Activated CD8-positive, alpha-beta T cell treated with anti-CD3 and anti-CD28 coated beads for 36 hours (primary cell): Measurements from ENCODE around the gene OSGIN1. TPM values are rescaled to one million over a fixed set of nuclear protein-coding genes. Genes with fewer than 3 reads are reported as not detected.

Experiments used
- ATAC-seq: fragments of 200-7000 bp; cut with Tn5 transposase; one replicate; pipeline ENCODE4 v1.10.0; 2021; ENCODE audit warnings: mild to moderate bottlenecking, moderate library complexity
- CTCF ChIA-PET: fragments of 350-600 bp; sonication (Branson Sonifier 250); formaldehyde crosslinking; loops from one replicate; lab custom pipeline; 2021; ENCODE audit warnings: antibody characterized with exemption; lab: Charles Lee
- POLR2A ChIA-PET: fragments of 350-600 bp; sonication (Branson Sonifier 250); formaldehyde crosslinking; loops from one replicate; lab custom pipeline; 2021; ENCODE audit warnings: antibody characterized with exemption; lab: Charles Lee
- DNase-seq: peaks from one replicate; pipeline ENCODE4 v3.0.0-alpha.2; 2020
- H3K27ac Mint-ChIP-seq: one replicate; pipeline ENCODE4 v1.8.0; 2021; ENCODE audit warnings: mild to moderate bottlenecking, mixed read lengths
- H3K27me3 Mint-ChIP-seq: one replicate; pipeline ENCODE4 v1.8.0; 2021; ENCODE audit warnings: mixed read lengths
- H3K36me3 Mint-ChIP-seq: one replicate; pipeline ENCODE4 v1.8.0; 2021; ENCODE audit warnings: low read depth, mixed read lengths
- H3K4me1 Mint-ChIP-seq: one replicate; pipeline ENCODE4 v1.8.0; 2021; ENCODE audit warnings: low read depth, mixed read lengths
- H3K4me3 Mint-ChIP-seq: one replicate; pipeline ENCODE4 v1.8.0; 2021; ENCODE audit warnings: mild to moderate bottlenecking, moderate library complexity, mixed read lengths
- H3K9me3 Mint-ChIP-seq: one replicate; pipeline ENCODE4 v1.8.0; 2021; ENCODE audit warnings: mixed read lengths
- intact Hi-C: fragments of 100-400 bp; cut with micrococcal nuclease; formaldehyde crosslinking; loops from one replicate; pipeline ENCODE4 v1.10.0; 2022
- total RNA-seq, 2 experiments: library from RNA; stranded (reverse); gene quantifications; one replicate each; pipeline ENCODE4 v1.2.3, GENCODE V29; 2021
- TF ChIP-seq, protein P1 (sequence below): fragments of 200-600 bp; IDR thresholded peaks from one replicate; pipeline ENCODE4 v1.8.0; 2022; ENCODE audit warnings: antibody characterized with exemption, mild to moderate bottlenecking

OSGIN1 gene
- total RNA-seq, 2 experiments from 2014 or later: 0.56 to 0.67 TPM

DNA sequence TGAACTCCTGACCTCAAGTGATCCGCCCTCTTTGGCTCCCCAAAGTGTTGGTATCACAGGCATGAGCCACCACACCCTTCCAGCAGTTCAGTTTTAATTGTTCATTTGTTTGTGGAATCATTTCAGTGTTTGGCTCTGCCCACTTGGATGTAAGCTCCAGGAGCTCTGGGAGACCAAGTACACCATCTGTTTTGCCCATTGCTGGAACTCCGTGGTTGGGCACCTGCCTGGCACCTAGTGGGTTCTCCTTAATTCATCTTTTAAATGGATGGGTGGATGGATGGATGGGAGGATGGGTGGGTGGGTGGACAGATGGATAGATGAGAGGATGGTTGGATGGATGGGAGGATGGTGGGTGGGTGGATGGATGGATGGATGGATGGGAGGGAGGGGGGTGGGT is 14.1 kb downstream of the OSGIN1 start:
- CTCF ChIA-PET: interaction anchor here (1.7 kb wide), 1 partner anchor 99 kb away, joined by 5 read pairs; no protein-coding TSS in a partner anchor
- intact Hi-C loops: no loop called here

DNA sequence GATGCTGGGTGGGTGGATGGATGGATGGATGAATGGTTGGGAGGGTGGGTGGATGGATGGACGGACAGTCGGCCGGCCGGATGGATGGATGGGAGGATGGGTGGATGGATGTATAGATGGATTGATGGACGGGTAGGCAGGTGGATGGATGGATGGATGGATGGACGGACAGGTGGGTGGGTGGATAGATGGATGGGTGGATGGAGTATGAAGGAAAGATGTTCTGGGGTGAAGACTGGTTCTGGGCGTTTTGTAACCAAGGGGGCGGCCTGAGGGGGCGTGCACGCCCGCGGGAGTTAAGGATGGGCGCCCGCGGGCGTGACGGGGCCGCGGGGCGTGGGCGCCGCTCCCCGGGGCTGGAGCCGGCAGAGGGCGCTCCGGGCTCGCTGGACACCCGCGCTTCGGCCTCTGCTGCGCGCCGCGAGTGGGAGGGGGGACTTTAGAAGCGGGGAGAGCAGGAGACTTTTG is 14.8 kb downstream of the OSGIN1 start, which contains the start of gene NECAB2:
NECAB2 (plus strand) TSS at position 407 of the 468 bp plus-strand sequence. CDS start 405 bp downstream, outside the sequence.
- ChIA-PET POLR2A (no interaction called here), CTCF (no interaction called here)
- DNase-seq (peak; percentile 54), ATAC-seq (peak; percentile 67)
- peaks cover 13% of the 10 kb centered on the region for H3K27me3 Mint-ChIP-seq
- intact Hi-C loops: no loop called here
- H3K9me3 Mint-ChIP-seq: no peaks in the 10 kb centered on the region
- H3K36me3 Mint-ChIP-seq: no peaks in the 10 kb centered on the region
- H3K27ac Mint-ChIP-seq: no peak within 1 kb of the TSS
- TF ChIP-seq, protein P1, sequence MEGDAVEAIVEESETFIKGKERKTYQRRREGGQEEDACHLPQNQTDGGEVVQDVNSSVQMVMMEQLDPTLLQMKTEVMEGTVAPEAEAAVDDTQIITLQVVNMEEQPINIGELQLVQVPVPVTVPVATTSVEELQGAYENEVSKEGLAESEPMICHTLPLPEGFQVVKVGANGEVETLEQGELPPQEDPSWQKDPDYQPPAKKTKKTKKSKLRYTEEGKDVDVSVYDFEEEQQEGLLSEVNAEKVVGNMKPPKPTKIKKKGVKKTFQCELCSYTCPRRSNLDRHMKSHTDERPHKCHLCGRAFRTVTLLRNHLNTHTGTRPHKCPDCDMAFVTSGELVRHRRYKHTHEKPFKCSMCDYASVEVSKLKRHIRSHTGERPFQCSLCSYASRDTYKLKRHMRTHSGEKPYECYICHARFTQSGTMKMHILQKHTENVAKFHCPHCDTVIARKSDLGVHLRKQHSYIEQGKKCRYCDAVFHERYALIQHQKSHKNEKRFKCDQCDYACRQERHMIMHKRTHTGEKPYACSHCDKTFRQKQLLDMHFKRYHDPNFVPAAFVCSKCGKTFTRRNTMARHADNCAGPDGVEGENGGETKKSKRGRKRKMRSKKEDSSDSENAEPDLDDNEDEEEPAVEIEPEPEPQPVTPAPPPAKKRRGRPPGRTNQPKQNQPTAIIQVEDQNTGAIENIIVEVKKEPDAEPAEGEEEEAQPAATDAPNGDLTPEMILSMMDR: peak; percentile 46
- H3K4me1 Mint-ChIP-seq: peaks cover 5% of the 10 kb centered on the region
- H3K4me3 Mint-ChIP-seq: peak within 1 kb of the TSS; percentile 42

More for the DNA sequence above, 14.1 kb downstream of the OSGIN1 start:
- Mint-ChIP-seq H3K36me3 (no peaks in the 10 kb centered on the region), H3K4me1 (peaks cover 5% of the 10 kb centered on the region), H3K27me3 (peaks cover 13% of the 10 kb centered on the region), H3K9me3 (no peaks in the 10 kb centered on the region), H3K4me3 (no peak overlapping the region), H3K27ac (no peak overlapping the region)
- ATAC-seq: no peak
- POLR2A ChIA-PET: no interaction called here
- TF ChIP-seq, protein P1: no peak
- no peak for DNase-seq

DNA sequence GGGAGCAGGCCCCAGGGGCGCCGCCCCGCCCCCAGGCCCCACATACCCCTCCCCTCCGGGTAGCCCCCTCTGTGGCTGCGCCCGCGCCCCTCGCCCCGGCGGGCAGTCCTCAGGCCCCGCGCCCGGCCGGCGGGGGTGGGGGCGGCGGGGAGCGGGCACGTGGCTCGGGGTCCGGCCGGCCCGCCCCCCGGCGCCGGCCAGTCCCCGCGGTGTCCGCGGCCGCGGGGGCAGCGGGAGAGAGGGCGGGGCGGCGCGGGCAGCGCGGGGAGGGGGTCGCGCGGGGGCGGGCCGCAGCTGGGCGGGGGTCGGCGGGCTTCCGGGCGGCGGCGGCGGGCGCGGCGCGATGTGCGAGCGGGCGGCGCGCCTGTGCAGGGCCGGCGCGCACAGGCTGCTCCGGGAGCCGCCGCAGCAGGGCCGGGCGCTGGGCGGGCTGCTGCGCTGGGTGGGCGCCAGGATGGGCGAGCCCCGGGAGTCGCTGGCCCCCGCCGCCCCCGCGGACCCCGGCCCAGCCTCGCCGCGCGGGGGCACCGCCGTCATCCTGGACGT is 15.3 kb downstream of the OSGIN1 start:
- DNase-seq (no peak), ATAC-seq (peak; percentile 50)
- intact Hi-C loops: no loop called here
- CTCF ChIA-PET: no interaction called here
- TF ChIP-seq, protein P1: no peak
- Mint-ChIP-seq H3K4me3 (no peak overlapping the region), H3K36me3 (no peaks in the 10 kb centered on the region), H3K9me3 (no peaks in the 10 kb centered on the region), H3K27ac (no peak overlapping the region), H3K4me1 (peaks cover 5% of the 10 kb centered on the region), H3K27me3 (peaks cover 13% of the 10 kb centered on the region)
- POLR2A ChIA-PET: no interaction called here

DNA sequence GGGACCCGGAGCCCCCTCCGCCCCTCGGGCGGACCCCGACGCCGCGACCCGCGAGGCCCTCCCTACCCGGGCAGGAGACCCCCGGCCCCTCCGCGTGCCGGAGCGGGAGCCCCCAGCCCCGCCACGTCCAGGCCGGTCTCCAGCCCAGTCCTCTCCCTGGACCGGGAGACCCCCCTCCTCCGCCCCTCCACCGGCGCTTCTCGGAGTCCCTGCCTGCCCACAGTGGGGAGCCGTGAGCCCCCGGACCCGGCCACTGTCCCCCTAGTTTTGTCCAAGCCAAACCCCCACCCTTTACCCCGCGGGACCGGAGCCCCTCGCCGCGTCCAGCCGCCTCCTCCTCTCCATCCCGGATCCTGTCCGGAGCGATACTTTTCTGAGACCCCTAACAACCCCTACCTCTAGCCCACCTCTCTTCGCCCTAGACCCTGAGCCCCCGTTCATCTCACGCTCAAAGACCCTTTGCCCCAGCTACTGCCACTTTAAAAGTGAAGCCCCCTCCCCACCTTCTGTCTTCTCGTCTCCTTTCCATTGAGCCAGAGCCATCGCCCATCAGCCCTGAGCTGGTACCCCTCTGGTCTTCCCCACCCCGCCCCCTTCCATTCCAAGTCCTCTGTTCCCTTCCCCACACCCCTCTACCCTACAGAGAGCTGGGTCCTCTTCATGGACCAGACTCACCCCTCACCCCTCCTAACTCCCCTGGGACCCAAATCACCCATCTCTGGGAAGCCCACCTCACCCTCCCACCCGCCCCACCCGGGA is 16.0 kb downstream of the OSGIN1 start:
- ChIA-PET POLR2A (no interaction called here), CTCF (interaction anchor here (1.0 to 2.5 kb wide), 2 partner anchors 13 to 97 kb away, joined by 3 to 15 read pairs; no protein-coding TSS in a partner anchor)
- no peak overlapping the region for H3K27ac Mint-ChIP-seq
- no peak for DNase-seq
- no peak for ATAC-seq
- H3K4me3 Mint-ChIP-seq: no peak overlapping the region
- H3K9me3 Mint-ChIP-seq: no peaks in the 10 kb centered on the region
- peaks cover 13% of the 10 kb centered on the region for H3K27me3 Mint-ChIP-seq
- intact Hi-C loops: no loop called here
- H3K36me3 Mint-ChIP-seq: no peaks in the 10 kb centered on the region
- H3K4me1 Mint-ChIP-seq: peaks cover 5% of the 10 kb centered on the region
- TF ChIP-seq, protein P1: no peak
